HFFc6 (cell line): ENCODE measurements around the gene CLEC11A. TPM values are rescaled to one million over a fixed set of nuclear protein-coding genes. Genes with fewer than 3 reads are reported as not detected.

Experiments
- DNase-seq: peaks from one replicate; pipeline ENCODE4 v3.0.0-alpha.2; 2018
- H3K27ac Mint-ChIP-seq: 2 replicates; pipeline ENCODE4 v1.8.0; 2020; ENCODE audit warnings: mild to moderate bottlenecking, mixed read lengths
- H3K27me3 Mint-ChIP-seq: 2 replicates; pipeline ENCODE4 v1.8.0; 2021; ENCODE audit warnings: mild to moderate bottlenecking, moderate library complexity, mixed read lengths; ENCODE audit not compliant: insufficient read depth
- H3K36me3 Mint-ChIP-seq: 2 replicates; pipeline ENCODE4 v1.8.0; 2021; ENCODE audit warnings: low read depth, mixed read lengths
- H3K4me1 Mint-ChIP-seq: 2 replicates; pipeline ENCODE4 v1.8.0; 2020; ENCODE audit warnings: low read depth, mixed read lengths
- H3K4me3 Mint-ChIP-seq: 2 replicates; pipeline ENCODE4 v1.8.0; 2020; ENCODE audit warnings: mild to moderate bottlenecking, moderate library complexity, mixed read lengths
- H3K9me3 Mint-ChIP-seq: 2 replicates; pipeline ENCODE4 v1.8.0; 2020; ENCODE audit warnings: mild to moderate bottlenecking, mixed read lengths
- CTCF ChIP-seq: fragments of 200-600 bp; sonication (generic); IDR thresholded peaks from 2 replicates; pipeline ENCODE4 v1.5.0; 2021; ENCODE audit warnings: antibody characterized with exemption, mild to moderate bottlenecking
- total RNA-seq, 6 experiments: library from RNA; stranded (reverse); fragmentation: NEBNext Ultra II Directional; extraction: Animal tissue kit (Norgen Biotek cat#: 25700); gene quantifications; 2 replicates in 1 of 6; 3 replicates in 5 of 6; pipeline ENCODE4 v1.2.3, GENCODE V29; 2021

The CLEC11A gene
- total RNA-seq, 6 experiments from 2014 or later, result 140 to 182 (median 164) TPM

- Mint-ChIP-seq H3K4me3 (no peak overlapping the region), H3K27ac (no peak overlapping the region), H3K9me3 (no peaks in the 10 kb centered on the region), H3K27me3 (no peaks in the 10 kb centered on the region; the same call in none of the 2 replicates), H3K4me1 (peaks cover 16% of the 10 kb centered on the region), H3K36me3 (peaks cover 9% of the 10 kb centered on the region; the same call in 1 of the 2 replicates)
- no peak for DNase-seq
- TF ChIP-seq CTCF, result no peak
These were observed 5.0 kb downstream of the CLEC11A start for GRCh38 chr19:50728084-50728737.

DNA sequence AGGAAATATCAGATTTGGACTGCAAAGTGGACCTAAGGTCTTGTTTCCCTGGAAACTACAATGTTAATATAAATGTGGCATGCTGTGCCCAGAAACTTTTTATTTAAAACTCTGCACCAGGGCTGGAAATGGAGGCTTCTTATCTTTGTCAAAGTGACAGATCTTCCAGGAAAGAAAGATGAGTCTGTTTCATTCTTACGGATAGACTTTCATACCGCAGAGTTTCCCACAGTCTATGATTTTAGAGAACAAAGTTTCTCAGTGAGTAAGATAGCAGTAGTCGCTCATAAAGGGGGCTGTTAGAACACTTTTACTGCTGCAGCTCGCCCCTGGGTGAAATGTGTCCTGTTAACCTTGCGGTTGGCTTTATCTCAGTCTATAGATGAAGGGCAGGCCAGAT lies 6.7 kb downstream of the CLEC11A start:
- H3K36me3 Mint-ChIP-seq, result peaks cover 9% of the 10 kb centered on the region; the same call in 1 of the 2 replicates
- peaks cover 15% of the 10 kb centered on the region; the same call in 1 of the 2 replicates for H3K4me1 Mint-ChIP-seq

DNA sequence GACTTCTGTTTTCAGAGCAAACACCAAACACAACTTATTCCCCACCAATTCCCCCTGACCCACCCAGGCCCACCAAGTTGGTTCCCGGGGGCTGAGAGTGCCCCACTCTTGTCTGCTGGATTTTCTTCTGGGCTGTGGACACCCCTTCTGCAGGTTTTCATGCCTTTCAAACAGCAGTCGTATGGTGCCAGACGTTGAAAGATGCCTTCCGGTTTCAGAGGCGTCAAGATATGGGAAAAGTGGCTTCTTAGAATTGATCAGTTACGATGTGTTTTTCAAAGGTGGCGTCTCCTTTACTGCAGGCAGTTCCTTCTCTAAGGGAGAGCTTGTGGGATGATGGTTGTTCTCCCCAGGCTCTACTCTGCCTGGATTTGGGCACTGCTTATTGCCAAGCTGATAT lies 12.7 kb downstream of the CLEC11A start:
- Mint-ChIP-seq H3K4me1 (no peaks in the 10 kb centered on the region), H3K36me3 (no peaks in the 10 kb centered on the region), H3K4me3 (no peak overlapping the region), H3K27ac (no peak overlapping the region), H3K27me3 (peaks cover 37% of the 10 kb centered on the region), H3K9me3 (no peaks in the 10 kb centered on the region)
- no peak for TF ChIP-seq CTCF
- DNase-seq, result no peak

More for the DNA sequence above, 6.7 kb downstream of the CLEC11A start:
- H3K27me3 Mint-ChIP-seq, result peaks cover 6% of the 10 kb centered on the region
- no peak for TF ChIP-seq CTCF
- H3K9me3 Mint-ChIP-seq, result no peaks in the 10 kb centered on the region
- no peak overlapping the region for H3K27ac Mint-ChIP-seq
- no peak overlapping the region for H3K4me3 Mint-ChIP-seq
- no peak for DNase-seq

DNA sequence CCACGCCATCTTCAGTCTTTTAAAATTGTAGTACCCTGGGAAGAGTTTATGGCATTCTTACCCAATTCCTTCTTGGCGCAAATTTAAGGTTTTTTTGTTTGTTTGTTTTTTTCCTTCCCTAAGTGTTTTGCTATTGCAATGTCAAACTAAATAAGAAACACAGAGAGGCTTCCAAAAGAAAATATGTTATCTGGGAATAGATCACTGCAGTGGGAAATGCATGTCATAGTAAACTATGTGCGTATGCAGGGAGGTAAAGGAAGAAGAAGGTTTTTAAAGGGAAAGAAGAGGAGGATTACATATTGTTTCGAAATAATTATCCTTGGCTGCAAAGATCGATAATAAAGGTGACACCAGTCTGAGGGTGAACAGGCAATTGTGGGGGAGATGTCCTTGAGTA lies 13.2 kb downstream of the CLEC11A start:
- Mint-ChIP-seq H3K27ac (no peak overlapping the region), H3K4me1 (no peaks in the 10 kb centered on the region), H3K9me3 (no peaks in the 10 kb centered on the region), H3K36me3 (no peaks in the 10 kb centered on the region), H3K27me3 (peaks cover 39% of the 10 kb centered on the region), H3K4me3 (no peak overlapping the region)
- no peak for TF ChIP-seq CTCF
- DNase-seq, result no peak

DNA sequence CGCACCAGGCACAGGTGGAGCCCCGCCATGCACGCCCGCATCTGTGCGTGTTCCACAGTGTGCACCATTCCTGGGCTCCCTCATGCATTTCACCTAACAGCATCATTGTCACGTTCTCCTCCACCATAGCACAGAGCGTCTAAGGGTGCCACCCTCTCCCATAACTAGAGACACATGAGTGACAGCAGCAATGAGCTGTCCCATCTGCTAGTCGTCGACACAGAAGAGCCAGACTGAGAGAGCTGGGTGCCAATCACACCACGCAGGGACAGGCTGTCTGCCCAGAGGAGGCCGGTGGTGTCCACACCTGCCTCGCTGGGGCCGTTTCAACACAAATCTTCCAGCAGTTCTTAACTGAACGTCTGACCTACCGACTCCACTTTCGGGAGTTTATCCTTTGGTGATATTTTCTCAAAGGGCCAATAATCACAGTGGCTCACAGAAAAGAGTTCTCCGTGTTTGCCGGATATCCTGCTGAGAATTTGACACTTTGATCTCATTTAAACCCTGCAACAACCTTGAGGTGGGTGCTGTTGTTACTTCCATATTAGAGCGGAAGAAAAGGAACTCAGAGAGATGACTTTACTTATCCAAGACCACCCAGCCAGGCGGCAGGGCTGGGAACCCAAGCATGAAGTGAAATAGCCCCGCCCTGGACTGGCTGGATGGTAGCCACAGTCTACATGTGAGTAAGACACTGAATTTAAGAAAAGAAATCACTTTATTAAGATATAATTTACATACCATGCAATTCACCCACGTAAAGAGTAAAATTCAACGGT lies 16.2 kb downstream of the CLEC11A start:
- DNase-seq, result no peak
- no peak overlapping the region for H3K4me3 Mint-ChIP-seq
- H3K4me1 Mint-ChIP-seq, result no peaks in the 10 kb centered on the region
- H3K9me3 Mint-ChIP-seq, result no peaks in the 10 kb centered on the region
- H3K27ac Mint-ChIP-seq, result no peak overlapping the region
- peaks cover 41% of the 10 kb centered on the region for H3K27me3 Mint-ChIP-seq
- TF ChIP-seq CTCF, result no peak
- no peaks in the 10 kb centered on the region for H3K36me3 Mint-ChIP-seq
